ENCODE measurements around the gene ABHD14A.
A peak's percentile ranks its signal among the peaks of the same experiment; 100 is the strongest.

ABHD14A gene

DNA sequence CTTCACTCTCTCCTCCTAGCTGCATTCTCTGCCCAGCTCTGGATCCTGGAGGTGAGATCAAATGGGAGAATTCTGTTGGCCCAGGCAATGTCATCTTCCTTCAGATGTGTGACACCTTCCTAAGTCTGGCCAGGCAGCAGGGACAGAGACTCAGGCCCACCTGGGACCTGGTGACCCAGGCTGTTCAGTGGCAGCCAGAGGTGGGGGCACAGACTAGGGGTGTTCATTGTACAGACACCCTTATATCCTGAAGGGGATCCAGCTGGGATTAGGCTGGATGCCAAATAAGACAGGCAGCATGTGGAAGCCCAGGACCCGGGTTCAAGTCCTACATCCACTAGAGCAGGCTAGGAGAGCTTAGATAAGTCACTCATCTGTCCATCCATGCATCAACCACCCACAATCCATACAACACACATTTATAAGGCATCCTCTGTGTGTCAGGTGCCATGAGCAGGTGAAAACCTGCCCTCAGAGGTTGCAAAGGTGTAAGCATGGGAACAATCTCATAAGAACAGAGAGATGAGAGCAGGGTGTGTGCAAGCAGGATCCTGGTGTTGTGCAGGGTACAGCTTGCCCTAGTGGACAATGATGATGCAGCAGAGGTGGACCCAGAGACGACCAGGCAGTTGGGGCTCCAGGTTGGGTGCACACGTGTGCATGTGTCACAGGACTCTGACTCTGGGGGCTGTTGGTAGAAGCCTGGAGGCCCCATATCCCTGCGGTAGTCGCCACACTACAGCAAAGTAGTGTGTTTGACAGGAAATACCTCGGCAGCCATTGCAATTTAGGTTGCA, 39.1 kb downstream of the ABHD14A start:
- FAIRE-seq (no peak), DNase-seq (ENCODE audit: insufficient read length, low spot score) (no peak)

- DNase-seq (ENCODE audit: insufficient read length, low spot score) = no peak
- FAIRE-seq = no peak
Observed at GRCh38 chr3:52014613-52015012, 39.7 kb downstream of the ABHD14A start.

- FAIRE-seq = no peak
- no peak for DNase-seq (ENCODE audit: insufficient read length, low spot score)
Observed at GRCh38 chr3:52015438-52016228, 40.8 kb downstream of the ABHD14A start.

DNA sequence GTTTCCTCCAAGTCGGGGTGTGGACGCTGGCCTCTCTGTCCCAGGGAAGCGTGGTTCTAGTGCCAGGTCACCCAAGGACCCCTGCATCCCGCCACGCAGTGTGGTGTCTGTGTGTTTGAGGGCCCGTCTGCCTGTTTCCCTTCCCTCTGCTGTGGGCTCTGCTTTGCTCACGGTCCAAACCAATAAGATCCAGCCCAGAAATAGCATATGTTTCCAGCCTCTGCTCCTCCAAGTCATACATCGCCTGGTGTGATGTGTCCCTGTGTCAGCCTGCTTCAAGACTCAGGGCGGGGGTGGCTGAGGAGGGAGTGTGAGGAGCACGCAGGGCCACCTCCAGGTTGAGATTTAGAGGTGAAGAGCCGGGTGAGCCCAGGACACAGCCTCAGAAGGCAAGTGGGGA, 42.7 kb downstream of the ABHD14A start:
- DNase-seq (ENCODE audit: insufficient read length, low spot score) (no peak), FAIRE-seq (no peak)

- DNase-seq (ENCODE audit: insufficient read length, low spot score) = no peak
- no peak for FAIRE-seq
Observed at GRCh38 chr3:52018319-52019000, 43.6 kb downstream of the ABHD14A start.

DNA sequence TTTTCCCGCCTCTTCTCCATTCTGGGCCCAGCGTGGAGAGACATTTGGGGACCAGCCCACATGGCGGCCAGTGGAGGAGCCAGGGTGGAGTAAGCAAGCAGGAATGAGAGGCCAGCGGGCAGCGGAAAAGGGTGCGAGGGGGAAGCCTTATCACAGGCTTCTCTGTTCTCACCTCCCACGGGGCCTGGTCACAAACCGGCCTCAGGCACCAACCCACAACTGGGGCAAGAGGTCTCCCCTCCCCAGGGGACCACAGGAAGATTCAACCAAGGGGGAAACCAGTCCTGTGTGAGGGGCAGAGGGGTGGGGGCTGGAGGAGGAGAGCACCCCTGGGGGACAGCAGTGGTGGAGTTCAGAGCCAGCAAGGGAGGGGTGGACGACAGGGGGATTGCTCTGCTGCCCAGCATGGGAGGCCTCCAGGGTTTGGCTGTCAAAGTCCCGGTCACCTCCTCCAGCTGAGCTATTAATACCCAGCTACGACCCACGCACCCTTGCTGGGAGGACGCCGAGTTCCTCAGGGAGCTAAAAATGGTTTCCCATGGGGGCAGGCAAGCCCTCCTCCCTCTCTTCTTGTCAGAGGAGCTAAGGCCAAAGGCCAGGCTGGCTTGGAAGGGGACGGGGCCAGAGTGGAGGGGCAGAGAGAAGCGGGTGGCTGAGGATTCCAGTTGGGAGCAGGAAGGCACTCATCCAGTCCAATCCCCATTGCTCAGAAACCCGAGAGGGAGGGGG, 44.7 kb downstream of the ABHD14A start:
- no peak for DNase-seq (ENCODE audit: insufficient read length, low spot score)
- no peak for FAIRE-seq

- DNase-seq (ENCODE audit: insufficient read length, low spot score) (no peak), FAIRE-seq (no peak)
Observed at GRCh38 chr3:52020796-52021195, 45.9 kb downstream of the ABHD14A start.

- DNase-seq (ENCODE audit: insufficient read length, low spot score) = no peak
- no peak for FAIRE-seq
Observed at GRCh38 chr3:52021489-52022268, 46.8 kb downstream of the ABHD14A start.

DNA sequence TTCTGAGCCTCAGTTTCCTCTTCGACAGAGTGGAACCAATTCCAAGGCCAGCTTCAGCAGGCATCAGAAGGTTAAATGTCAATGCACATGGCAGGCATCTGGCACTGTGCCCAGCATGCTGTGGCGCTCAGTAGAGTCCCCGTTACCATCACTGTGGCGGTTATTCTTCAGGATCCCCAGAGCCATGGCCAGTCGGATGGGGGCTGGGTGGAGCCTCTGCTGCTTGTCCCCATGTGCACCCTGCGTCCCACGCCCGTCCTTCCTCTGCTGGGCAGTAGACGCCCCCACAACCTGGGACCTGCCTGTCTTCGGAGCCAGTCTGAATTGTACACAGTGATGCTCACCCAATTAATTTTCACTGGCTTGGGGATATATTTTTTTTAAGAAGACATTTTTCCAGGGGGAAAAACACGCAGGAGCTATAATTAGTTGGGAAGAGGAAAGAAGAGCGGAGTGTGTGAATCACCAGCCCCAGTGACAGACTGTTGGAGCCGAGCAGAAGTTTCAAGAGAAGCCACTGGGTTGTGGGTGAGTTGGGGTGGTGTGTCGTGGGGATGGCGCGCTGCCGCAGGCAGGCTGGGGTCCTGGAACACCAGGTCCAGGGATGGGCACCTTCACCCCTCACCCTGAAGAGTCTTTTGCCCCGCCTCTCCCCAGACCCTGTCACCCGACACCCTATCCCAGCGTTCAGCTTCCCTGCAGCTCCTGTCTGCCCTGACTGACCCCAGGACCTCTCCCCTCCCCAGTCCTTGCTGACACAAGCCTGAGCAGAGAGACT, 47.6 kb downstream of the ABHD14A start:
- no peak for DNase-seq (ENCODE audit: insufficient read length, low spot score)
- no peak for FAIRE-seq

DNA sequence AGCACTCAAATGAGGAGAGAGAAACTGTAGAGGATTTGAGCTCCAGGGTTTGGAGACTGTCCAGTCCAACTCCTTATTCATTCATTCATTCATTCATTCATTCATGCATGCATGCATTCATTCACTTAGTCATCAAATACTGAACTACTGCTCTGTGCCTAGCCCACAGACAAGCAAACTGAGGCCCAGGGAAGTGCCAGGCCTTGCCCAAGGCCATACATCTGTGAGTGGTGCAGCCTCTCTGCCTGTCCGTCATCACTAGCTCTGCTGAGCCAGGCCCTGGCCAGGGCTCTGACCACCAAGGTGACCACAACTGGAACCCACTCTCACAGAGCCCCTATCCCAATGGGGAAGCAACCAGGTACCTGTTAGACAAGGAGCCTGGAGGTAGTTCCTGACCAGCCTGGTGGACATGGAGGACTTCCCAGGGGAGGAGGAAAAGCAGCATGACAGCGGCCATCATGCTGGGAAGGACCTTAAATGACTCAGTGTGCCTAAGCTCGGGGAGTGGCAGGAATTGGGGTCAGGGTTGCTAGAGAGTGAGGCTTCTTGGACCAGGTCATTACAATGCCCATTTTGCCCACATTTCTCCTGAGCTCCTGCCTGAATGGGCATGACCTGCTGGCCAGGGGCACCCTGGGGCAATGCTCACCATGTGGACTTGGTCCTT, 48.4 kb downstream of the ABHD14A start:
- no peak for FAIRE-seq
- DNase-seq (ENCODE audit: insufficient read length, low spot score) = no peak

GRCh38 chr3:52023860-52024764, 49.2 kb downstream of the ABHD14A start:
- DNase-seq (ENCODE audit: insufficient read length, low spot score) (peak; percentile 79), FAIRE-seq (peak; percentile 97)

DNA sequence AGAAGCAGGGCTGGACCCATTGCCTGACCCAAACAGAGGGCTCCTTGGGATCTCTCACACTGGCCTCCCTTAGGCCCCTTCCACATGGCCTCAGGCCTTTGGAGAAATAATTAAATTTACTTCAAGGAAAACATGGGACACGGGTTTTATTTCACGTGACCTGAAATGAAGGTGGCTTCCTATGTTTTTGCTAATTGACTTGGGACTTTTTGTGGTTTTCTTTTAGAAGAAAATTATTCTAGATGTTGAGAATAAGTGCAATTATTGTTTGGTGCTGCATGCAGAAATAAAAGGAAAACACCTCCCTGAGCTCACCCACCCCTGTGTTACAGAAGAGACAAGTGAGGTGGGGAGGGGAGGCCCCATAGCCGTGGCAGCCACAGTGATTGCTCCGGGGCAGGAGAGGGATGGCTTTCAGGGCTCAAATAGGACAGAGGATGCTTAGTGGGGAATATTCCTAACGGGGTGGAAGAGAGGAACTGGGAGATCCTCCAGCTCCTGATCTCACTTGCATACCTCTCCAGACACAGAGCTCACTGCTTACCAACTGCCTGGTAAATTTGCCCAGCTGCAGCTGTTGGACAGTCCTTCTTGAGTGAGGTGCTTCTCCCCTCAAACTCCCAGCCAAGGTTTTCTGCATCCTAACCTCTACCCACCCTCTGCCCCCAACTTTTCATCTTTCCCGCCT, 50.0 kb downstream of the ABHD14A start:
- no peak for DNase-seq (ENCODE audit: insufficient read length, low spot score)
- peak; percentile 59 for FAIRE-seq

- DNase-seq (ENCODE audit: insufficient read length, low spot score) (no peak), FAIRE-seq (no peak)
Observed at GRCh38 chr3:52025453-52025852, 50.6 kb downstream of the ABHD14A start.

- FAIRE-seq = no peak
Observed at GRCh38 chr3:52026041-52026440, 51.2 kb downstream of the ABHD14A start.

GRCh38 chr3:52028572-52028971, 53.7 kb downstream of the ABHD14A start:
- DNase-seq (ENCODE audit: insufficient read length, low spot score) = no peak
- FAIRE-seq = no peak

More at GRCh38 chr3:52026041-52026440, 51.2 kb downstream of the ABHD14A start:
- no peak for DNase-seq (ENCODE audit: insufficient read length, low spot score)

- no peak for FAIRE-seq
- no peak for DNase-seq (ENCODE audit: insufficient read length, low spot score)
Observed at GRCh38 chr3:52029053-52029452, 54.2 kb downstream of the ABHD14A start.

DNA sequence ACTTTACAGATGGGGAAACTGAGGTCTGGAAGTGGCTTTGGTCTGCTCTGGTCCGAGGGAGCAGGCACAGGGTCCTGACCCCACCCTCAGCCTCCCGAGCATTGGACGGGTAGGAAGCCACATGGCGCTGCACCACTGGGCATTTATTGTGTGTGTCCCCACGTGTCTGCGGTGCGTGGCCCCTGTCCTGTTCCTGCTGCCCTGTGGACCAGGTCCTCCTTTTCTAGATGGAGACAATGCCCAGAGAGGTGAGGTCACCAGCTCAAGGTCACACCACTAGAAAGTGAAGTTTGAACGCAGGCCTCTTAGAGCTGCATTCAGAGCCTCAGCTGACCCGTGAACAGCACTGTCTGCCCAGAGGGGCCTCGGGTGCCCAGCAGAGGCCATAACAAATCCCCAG, 54.7 kb downstream of the ABHD14A start:
- no peak for DNase-seq (ENCODE audit: insufficient read length, low spot score)

More for the DNA sequence above, 54.7 kb downstream of the ABHD14A start:
- FAIRE-seq = no peak
